DOHH2 (cell line): ENCODE data around the gene TMOD2.
A peak's percentile ranks its signal among the peaks of the same experiment; 100 is the strongest.

Experiments used
- H3F3A ChIP-seq: fragments of 200-600 bp; sonication (generic), shearing (Covaris generic); 2 replicates; pipeline ENCODE4 v1.6.0; 2016; ENCODE audit warnings: antibody characterized with exemption, mild to moderate bottlenecking; ENCODE audit not compliant: control insufficient read depth, insufficient read depth
- H3K27ac ChIP-seq: fragments of 200-600 bp; sonication (generic); 2 replicates; pipeline ENCODE4 v1.5.1; 2014; ENCODE audit warnings: low read depth, mild to moderate bottlenecking, low read length, moderate library complexity
- H3K27me3 ChIP-seq: fragments of 200-600 bp; sonication (generic); 2 replicates; pipeline ENCODE4 v1.6.1; 2014; ENCODE audit warnings: mild to moderate bottlenecking, low read length, mixed read lengths; ENCODE audit not compliant: control insufficient read depth
- H3K36me3 ChIP-seq: fragments of 200-600 bp; sonication (generic); 2 replicates; pipeline ENCODE4 v1.6.1; 2014; ENCODE audit warnings: mild to moderate bottlenecking, low read length, moderate library complexity, mixed read lengths; ENCODE audit not compliant: control insufficient read depth
- H3K4me1 ChIP-seq: fragments of 200-600 bp; sonication (generic); 2 replicates; pipeline ENCODE4 v1.6.1; 2014; ENCODE audit warnings: mild to moderate bottlenecking, low read length, mixed read lengths; ENCODE audit not compliant: control insufficient read depth
- H3K4me2 ChIP-seq: fragments of 200-600 bp; sonication (generic); 2 replicates; pipeline ENCODE4 v1.6.0; 2014; ENCODE audit warnings: mild to moderate bottlenecking, low read length, moderate library complexity
- H3K4me3 ChIP-seq: fragments of 200-600 bp; sonication (generic); 2 replicates; pipeline ENCODE4 v1.5.1; 2014; ENCODE audit warnings: mild to moderate bottlenecking, low read length, mixed read lengths
- H3K79me2 ChIP-seq: fragments of 200-600 bp; sonication (generic); 2 replicates; pipeline ENCODE4 v1.6.1; 2014; ENCODE audit warnings: mild to moderate bottlenecking, low read length, mixed read lengths; ENCODE audit not compliant: control insufficient read depth
- H3K9me2 ChIP-seq: fragments of 200-600 bp; sonication (generic); replicated peaks from 2 replicates; pipeline ENCODE4 v1.6.1; 2014; ENCODE audit warnings: mild to moderate bottlenecking, low read length, mixed read lengths; ENCODE audit not compliant: control insufficient read depth
- H3K9me3 ChIP-seq: fragments of 200-600 bp; sonication (generic); 2 replicates; pipeline ENCODE4 v1.6.1; 2014; ENCODE audit warnings: antibody characterized with exemption, low read length, mixed read lengths; ENCODE audit not compliant: control insufficient read depth, insufficient read depth
- H4K20me1 ChIP-seq: fragments of 200-600 bp; sonication (generic); 2 replicates; pipeline ENCODE4 v1.6.0; 2014; ENCODE audit warnings: low read depth, mild to moderate bottlenecking, antibody characterized with exemption, low read length, moderate library complexity; ENCODE audit not compliant: control insufficient read depth, insufficient read depth
- EZH2phosphoT487 ChIP-seq: fragments of 200-600 bp; sonication (generic); IDR thresholded peaks from 2 replicates; pipeline ENCODE4 v1.6.1; 2017; ENCODE audit warnings: borderline replicate concordance, mild to moderate bottlenecking, antibody characterized with exemption, low read length, moderate library complexity, mixed read lengths
- TF ChIP-seq, protein P1 (sequence below): fragments of 200-600 bp; sonication (generic); IDR thresholded peaks from one replicate; pipeline ENCODE4 v1.5.1; 2014; ENCODE audit warnings: antibody characterized with exemption, mild to moderate bottlenecking, low read depth, low read length; ENCODE audit not compliant: poor library complexity, severe bottlenecking

The TMOD2 gene

DNA sequence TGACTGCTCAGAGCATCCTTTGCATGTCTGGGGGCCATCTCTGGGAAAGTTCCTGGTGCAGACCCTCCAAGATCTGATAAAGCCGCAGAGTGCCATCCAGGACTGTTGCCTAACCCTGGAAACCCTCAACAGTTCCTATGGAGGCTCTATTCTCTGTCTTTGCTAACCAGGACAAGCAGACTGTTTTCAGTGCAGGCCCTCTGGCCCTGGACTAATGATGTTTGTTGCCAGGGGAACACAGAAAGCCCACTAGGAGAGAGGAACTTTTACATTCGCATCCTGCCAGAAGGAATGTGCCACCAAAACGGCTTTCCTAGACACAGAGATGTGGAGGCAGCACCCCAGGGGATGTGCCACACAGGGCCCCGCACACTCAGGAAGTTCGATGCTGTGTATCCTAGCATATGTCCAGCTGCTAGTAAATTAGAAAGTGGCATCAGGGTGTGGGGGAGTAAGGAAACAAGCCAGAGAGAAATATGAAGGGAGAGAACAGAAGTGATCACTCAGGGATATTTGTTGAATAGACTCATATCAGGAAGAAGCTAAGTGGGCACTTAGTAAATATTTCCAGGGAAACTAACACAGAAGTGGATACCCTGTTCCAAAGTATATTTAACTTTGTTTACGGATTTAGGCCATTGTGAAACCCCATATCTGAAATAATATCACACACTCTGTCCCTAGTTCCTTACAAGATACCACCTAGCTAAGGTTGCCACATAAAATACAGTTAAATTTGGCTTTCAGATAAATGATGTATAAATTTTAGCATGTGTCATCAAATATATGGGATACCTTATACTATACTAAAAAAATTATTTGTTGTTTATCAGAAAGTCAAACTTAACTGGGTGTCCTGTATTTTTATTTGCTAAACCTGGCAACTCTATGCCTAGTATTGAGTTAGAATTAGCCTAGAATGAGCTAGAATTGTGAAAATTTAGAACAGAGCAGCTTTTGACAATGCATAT is 48.2 kb downstream of the TMOD2 start:
- no peaks in the 10 kb centered on the region for H3K9me3 ChIP-seq
- H3K4me2 ChIP-seq = no peak overlapping the region
- no peaks in the 10 kb centered on the region for H4K20me1 ChIP-seq
- H3K9me2 ChIP-seq = no peaks in the 10 kb centered on the region
- no peak overlapping the region for H3K27ac ChIP-seq
- no peak overlapping the region for H3K4me3 ChIP-seq
- TF ChIP-seq, protein P1, sequence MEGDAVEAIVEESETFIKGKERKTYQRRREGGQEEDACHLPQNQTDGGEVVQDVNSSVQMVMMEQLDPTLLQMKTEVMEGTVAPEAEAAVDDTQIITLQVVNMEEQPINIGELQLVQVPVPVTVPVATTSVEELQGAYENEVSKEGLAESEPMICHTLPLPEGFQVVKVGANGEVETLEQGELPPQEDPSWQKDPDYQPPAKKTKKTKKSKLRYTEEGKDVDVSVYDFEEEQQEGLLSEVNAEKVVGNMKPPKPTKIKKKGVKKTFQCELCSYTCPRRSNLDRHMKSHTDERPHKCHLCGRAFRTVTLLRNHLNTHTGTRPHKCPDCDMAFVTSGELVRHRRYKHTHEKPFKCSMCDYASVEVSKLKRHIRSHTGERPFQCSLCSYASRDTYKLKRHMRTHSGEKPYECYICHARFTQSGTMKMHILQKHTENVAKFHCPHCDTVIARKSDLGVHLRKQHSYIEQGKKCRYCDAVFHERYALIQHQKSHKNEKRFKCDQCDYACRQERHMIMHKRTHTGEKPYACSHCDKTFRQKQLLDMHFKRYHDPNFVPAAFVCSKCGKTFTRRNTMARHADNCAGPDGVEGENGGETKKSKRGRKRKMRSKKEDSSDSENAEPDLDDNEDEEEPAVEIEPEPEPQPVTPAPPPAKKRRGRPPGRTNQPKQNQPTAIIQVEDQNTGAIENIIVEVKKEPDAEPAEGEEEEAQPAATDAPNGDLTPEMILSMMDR = no peak
- no peak for TF ChIP-seq EZH2phosphoT487
- H3K36me3 ChIP-seq = no peaks in the 10 kb centered on the region
- H3K27me3 ChIP-seq = no peaks in the 10 kb centered on the region
- peaks cover 10% of the 10 kb centered on the region for H3K4me1 ChIP-seq
- no peaks in the 10 kb centered on the region for H3F3A ChIP-seq
- no peaks in the 10 kb centered on the region for H3K79me2 ChIP-seq

DNA sequence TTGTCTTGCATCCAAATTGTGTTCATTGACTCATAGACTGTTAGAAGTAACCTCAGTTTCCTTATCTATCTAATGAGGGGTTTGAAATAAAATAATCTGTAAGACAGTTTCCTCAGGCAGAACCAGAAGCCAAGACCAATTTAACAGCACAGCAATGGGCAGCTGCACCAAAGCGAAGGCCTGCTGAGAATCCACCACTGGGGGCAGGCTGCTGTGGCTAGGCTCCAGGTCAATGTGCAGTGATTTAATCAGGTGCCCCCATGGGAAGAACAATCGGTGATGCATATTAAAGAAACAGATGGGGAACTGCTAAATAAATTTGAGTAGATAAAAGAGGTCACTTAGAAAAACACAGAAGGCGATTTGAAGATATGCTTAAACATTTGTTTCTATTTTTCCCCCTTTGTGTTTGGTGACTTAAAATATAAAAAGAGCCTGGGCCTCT is 50.0 kb downstream of the TMOD2 start:
- Histone ChIP-seq H3K9me2 (no peaks in the 10 kb centered on the region), H3K79me2 (no peaks in the 10 kb centered on the region), H3K9me3 (no peaks in the 10 kb centered on the region), H3K4me3 (no peak overlapping the region), H3K4me1 (peaks cover 10% of the 10 kb centered on the region), H3K27ac (no peak overlapping the region), H3K27me3 (no peaks in the 10 kb centered on the region), H3K4me2 (0 out of 2 replicates have a peak overlapping the region, but pooled peaks have one; percentile 20), H4K20me1 (no peaks in the 10 kb centered on the region), H3K36me3 (no peaks in the 10 kb centered on the region), H3F3A (no peaks in the 10 kb centered on the region)
- no peak for TF ChIP-seq EZH2phosphoT487
- TF ChIP-seq, protein P1 = peak; percentile 79

DNA sequence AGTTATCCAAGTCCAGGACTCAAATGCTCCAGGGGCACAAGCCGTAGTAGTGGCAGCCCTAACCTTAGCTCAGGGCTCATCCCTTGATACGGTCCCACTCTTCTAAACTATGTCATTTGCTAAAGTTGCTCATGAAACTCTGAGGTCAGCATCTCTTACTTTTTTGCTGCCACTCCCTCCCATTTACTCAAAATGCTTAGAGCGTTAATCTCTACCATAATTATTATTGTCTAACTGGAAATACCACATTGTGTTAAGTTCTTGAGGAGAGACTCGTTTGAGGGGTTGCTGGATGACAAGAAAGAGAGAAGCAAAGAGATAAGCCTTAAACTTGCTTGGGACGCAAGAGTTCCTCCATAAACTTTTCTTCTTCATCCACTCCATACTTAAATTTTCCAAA is 51.2 kb downstream of the TMOD2 start:
- H3K36me3 ChIP-seq = no peaks in the 10 kb centered on the region
- no peaks in the 10 kb centered on the region for H3K9me2 ChIP-seq
- no peaks in the 10 kb centered on the region for H3K27me3 ChIP-seq
- no peak overlapping the region for H3K27ac ChIP-seq
- H3K79me2 ChIP-seq = no peaks in the 10 kb centered on the region
- H3K4me2 ChIP-seq = no peak overlapping the region
- peaks cover 10% of the 10 kb centered on the region for H3K4me1 ChIP-seq
- no peaks in the 10 kb centered on the region for H4K20me1 ChIP-seq
- TF ChIP-seq EZH2phosphoT487 = no peak
- TF ChIP-seq, protein P1 = no peak
- H3K4me3 ChIP-seq = no peak overlapping the region
- no peaks in the 10 kb centered on the region for H3F3A ChIP-seq
- H3K9me3 ChIP-seq = no peaks in the 10 kb centered on the region
